Measurements from ENCODE around the gene GON7. TPM values are rescaled to one million over a fixed set of nuclear protein-coding genes. Genes with fewer than 3 reads are reported as not detected.
"Not testable (repeated sequence)": the region's sequence is repeated elsewhere in the genome, so short reads cannot be mapped to it uniquely, and the experiment has no call there.

GON7 gene
- total RNA-seq, 1 donor from 2014 or later, result 8.2 TPM

GRCh38 chr14:93199031-93199430 lies 7.8 kb downstream of the GON7 start:
- no peak for DNase-seq

GRCh38 chr14:93195316-93195999 lies 11.4 kb downstream of the GON7 start:
- DNase-seq, result no peak

GRCh38 chr14:93186956-93187355 lies 19.9 kb downstream of the GON7 start:
- no peak for DNase-seq

GRCh38 chr14:93186466-93186865 lies 20.4 kb downstream of the GON7 start:
- DNase-seq, result peak; percentile 11

- DNase-seq, result no peak
Observed at GRCh38 chr14:93185349-93185720, 21.5 kb downstream of the GON7 start.

GRCh38 chr14:93184391-93185348 lies 22.2 kb downstream of the GON7 start, which contains the start of the genes LYSET and MOAP1:
LYSET (plus strand) TSS chr14:93185317; CDS start chr14:93185406, 89 bp downstream.
MOAP1 (minus strand) TSS chr14:93184897; CDS start chr14:93184242, 655 bp downstream.
- peak; percentile 77 for DNase-seq

GRCh38 chr14:93183596-93184317 lies 23.1 kb downstream of the GON7 start:
- DNase-seq, result no peak

- no peak for DNase-seq
Observed at GRCh38 chr14:93175492-93175891, 31.4 kb downstream of the GON7 start.

GRCh38 chr14:93174731-93175130 lies 32.1 kb downstream of the GON7 start:
- not testable (repeated sequence) for DNase-seq

- no peak for DNase-seq
Observed at GRCh38 chr14:93173943-93174395, 32.9 kb downstream of the GON7 start.

GRCh38 chr14:93171376-93171775 lies 35.5 kb downstream of the GON7 start:
- no peak for DNase-seq

GRCh38 chr14:93170141-93170540 lies 36.7 kb downstream of the GON7 start:
- DNase-seq, result not testable (repeated sequence)

- DNase-seq, result not testable (repeated sequence)
Observed at GRCh38 chr14:93169619-93170018, 37.2 kb downstream of the GON7 start.

GRCh38 chr14:93168610-93169009 lies 38.3 kb downstream of the GON7 start:
- DNase-seq, result not testable (repeated sequence)

GRCh38 chr14:93165271-93166265 lies 41.3 kb downstream of the GON7 start:
- DNase-seq, result not testable (repeated sequence)

GRCh38 chr14:93163564-93163963 lies 43.3 kb downstream of the GON7 start:
- DNase-seq, result no peak

- DNase-seq, result no peak
Observed at GRCh38 chr14:93161411-93161940, 45.4 kb downstream of the GON7 start.

GRCh38 chr14:93160353-93160801 lies 46.5 kb downstream of the GON7 start:
- no peak for DNase-seq

- DNase-seq, result not testable (repeated sequence)
Observed at GRCh38 chr14:93159625-93160352, 47.1 kb downstream of the GON7 start.

GRCh38 chr14:93158349-93158748 lies 48.5 kb downstream of the GON7 start:
- DNase-seq, result not testable (repeated sequence)

All from skin of body (tissue), 2 donors.